Measurements from ENCODE around the gene KRTAP22-2. TPM values are rescaled to one million over a fixed set of nuclear protein-coding genes. Genes with fewer than 3 reads are reported as not detected.

Gene KRTAP22-2
- total RNA-seq (2021; fragmentation: NEBNext Ultra II Directional; extraction: Animal tissue kit (Norgen Biotek cat#: 25700)) = not detected
- long read RNA-seq = 0 reads

- Mint-ChIP-seq H3K27me3 (ENCODE audit: insufficient read depth) (no peaks in the 10 kb centered on the region), H3K36me3 (ENCODE audit: low read depth) (no peaks in the 10 kb centered on the region; the same call in 1 of the 2 replicates), H3K4me3 (no peak within 1 kb of the TSS), H3K4me1 (ENCODE audit: low read depth) (no peaks in the 10 kb centered on the region), H3K27ac (no peak within 1 kb of the TSS), H3K9me3 (peaks cover 35% of the 10 kb centered on the region)
- no peak for TF ChIP-seq CTCF (IDR thresholded peaks at IDR 0.05)
- no peak for DNase-seq
Observed at GRCh38 chr21:30590297-30590696, at the start of gene KRTAP22-2. KRTAP22-2 (minus strand) TSS chr21:30590397.

GRCh38 chr21:30638686-30639085, 48.5 kb upstream of the KRTAP22-2 start:
- H3K27me3 Mint-ChIP-seq (ENCODE audit: insufficient read depth) = no peaks in the 10 kb centered on the region
- no peak for DNase-seq
- no peaks in the 10 kb centered on the region for H3K36me3 Mint-ChIP-seq (ENCODE audit: low read depth)
- peaks cover 53% of the 10 kb centered on the region for H3K9me3 Mint-ChIP-seq
- no peak for TF ChIP-seq CTCF (IDR thresholded peaks at IDR 0.05)
- no peak overlapping the region for H3K27ac Mint-ChIP-seq
- H3K4me1 Mint-ChIP-seq (ENCODE audit: low read depth) = no peaks in the 10 kb centered on the region
- no peak overlapping the region for H3K4me3 Mint-ChIP-seq

GRCh38 chr21:30634906-30635305, 44.7 kb upstream of the KRTAP22-2 start, which contains the start of gene KRTAP20-2:
KRTAP20-2 (plus strand) TSS chr21:30635206; CDS start chr21:30635264, 58 bp downstream.
- H3K27ac Mint-ChIP-seq = no peak within 1 kb of the TSS
- peaks cover 61% of the 10 kb centered on the region for H3K9me3 Mint-ChIP-seq
- peaks cover 1% of the 10 kb centered on the region; the same call in 1 of the 2 replicates for H3K27me3 Mint-ChIP-seq (ENCODE audit: insufficient read depth)
- H3K36me3 Mint-ChIP-seq (ENCODE audit: low read depth) = peaks cover 8% of the 10 kb centered on the region; the same call in 1 of the 2 replicates
- H3K4me3 Mint-ChIP-seq = no peak within 1 kb of the TSS
- H3K4me1 Mint-ChIP-seq (ENCODE audit: low read depth) = no peaks in the 10 kb centered on the region
- TF ChIP-seq CTCF (IDR thresholded peaks at IDR 0.05) = no peak
- DNase-seq = no peak

GRCh38 chr21:30629200-30629599, 39.0 kb upstream of the KRTAP22-2 start:
- no peak for DNase-seq
- Mint-ChIP-seq H3K36me3 (ENCODE audit: low read depth) (peaks cover 11% of the 10 kb centered on the region), H3K27ac (no peak overlapping the region), H3K9me3 (peaks cover 65% of the 10 kb centered on the region), H3K4me1 (ENCODE audit: low read depth) (no peaks in the 10 kb centered on the region), H3K27me3 (ENCODE audit: insufficient read depth) (peaks cover 1% of the 10 kb centered on the region; the same call in 1 of the 2 replicates), H3K4me3 (no peak overlapping the region)
- no peak for TF ChIP-seq CTCF (IDR thresholded peaks at IDR 0.05)

- no peak for DNase-seq
- peaks cover 12% of the 10 kb centered on the region for H3K36me3 Mint-ChIP-seq (ENCODE audit: low read depth)
- TF ChIP-seq CTCF (IDR thresholded peaks at IDR 0.05) = no peak
- peaks cover 1% of the 10 kb centered on the region; the same call in 1 of the 2 replicates for H3K27me3 Mint-ChIP-seq (ENCODE audit: insufficient read depth)
- H3K4me3 Mint-ChIP-seq = no peak overlapping the region
- no peak overlapping the region for H3K27ac Mint-ChIP-seq
- H3K9me3 Mint-ChIP-seq = peaks cover 69% of the 10 kb centered on the region
- no peaks in the 10 kb centered on the region for H3K4me1 Mint-ChIP-seq (ENCODE audit: low read depth)
Observed at GRCh38 chr21:30628109-30628508, 37.9 kb upstream of the KRTAP22-2 start.
